Measurements from ENCODE around the gene TBCE. TPM values are rescaled to one million over a fixed set of nuclear protein-coding genes. Genes with fewer than 3 reads are reported as not detected.
A peak's percentile ranks its signal among the peaks of the same experiment; 100 is the strongest.

TBCE gene
- total and polyA plus RNA-seq, 9 of the 15 experiments (the other 6 are each of a cell fraction or from before 2014, with no cell fraction given) = 52.6 to 92.1 (median 82.1) TPM

GRCh38 chr1:235327559-235328270, 39.5 kb upstream of the TBCE start, which contains the start of gene ARID4B (continued):
- TF ChIP-seq MGA (IDR thresholded peaks at IDR 0.05) (no peak), FOXA1 (IDR thresholded peaks at IDR 0.05; ENCODE audit: borderline replicate concordance) (no peak), ZC3H11A (IDR thresholded peaks at IDR 0.05; ENCODE audit: low read depth, low read length) (no peak), ZNF699 (CRISPR knock-in tag; IDR thresholded peaks at IDR 0.05; ENCODE audit: insufficient replicate concordance) (no peak), CREB1 (IDR thresholded peaks at IDR 0.05) (no peak), CREB1 (CRISPR knock-in tag; IDR thresholded peaks at IDR 0.05) (peak; percentile 3; the same call in 1 of the 2 replicates), THRA (IDR thresholded peaks at IDR 0.05) (no peak), SMARCA5 (IDR thresholded peaks at IDR 0.05) (no peak), E2F8 (IDR thresholded peaks at IDR 0.05; ENCODE audit: low read depth, partially characterized antibody) (no peak), ZNF586 (CRISPR knock-in tag; conservative IDR thresholded peaks at IDR 0.05) (no peak)
